ENCODE data around the gene SCN1A. TPM values are rescaled to one million over a fixed set of nuclear protein-coding genes. Genes with fewer than 3 reads are reported as not detected.

Gene SCN1A
- total and polyA plus RNA-seq, 12 donors, result 0.11 to 1.3 (median 0.41) TPM; not detected in 1

DNA sequence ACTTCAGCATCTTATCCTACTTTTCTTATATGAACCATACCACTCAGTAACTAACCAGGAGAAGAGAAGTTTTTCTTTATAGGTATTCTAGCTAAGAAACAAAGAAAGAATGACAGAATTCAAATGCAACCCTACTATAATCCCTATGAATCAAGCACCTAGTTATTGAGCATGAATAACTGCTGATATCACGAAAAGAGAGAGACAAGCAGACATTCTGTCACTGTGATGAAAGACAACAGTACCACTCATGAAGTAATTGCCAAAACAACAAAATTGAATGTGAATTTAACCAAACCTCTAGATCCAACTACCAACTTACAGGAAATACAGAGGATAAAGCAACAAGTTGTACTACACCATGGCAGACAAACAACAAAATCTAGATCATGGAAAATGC lies 189.6 kb downstream of the SCN1A start:
- TF ChIP-seq, protein P1, sequence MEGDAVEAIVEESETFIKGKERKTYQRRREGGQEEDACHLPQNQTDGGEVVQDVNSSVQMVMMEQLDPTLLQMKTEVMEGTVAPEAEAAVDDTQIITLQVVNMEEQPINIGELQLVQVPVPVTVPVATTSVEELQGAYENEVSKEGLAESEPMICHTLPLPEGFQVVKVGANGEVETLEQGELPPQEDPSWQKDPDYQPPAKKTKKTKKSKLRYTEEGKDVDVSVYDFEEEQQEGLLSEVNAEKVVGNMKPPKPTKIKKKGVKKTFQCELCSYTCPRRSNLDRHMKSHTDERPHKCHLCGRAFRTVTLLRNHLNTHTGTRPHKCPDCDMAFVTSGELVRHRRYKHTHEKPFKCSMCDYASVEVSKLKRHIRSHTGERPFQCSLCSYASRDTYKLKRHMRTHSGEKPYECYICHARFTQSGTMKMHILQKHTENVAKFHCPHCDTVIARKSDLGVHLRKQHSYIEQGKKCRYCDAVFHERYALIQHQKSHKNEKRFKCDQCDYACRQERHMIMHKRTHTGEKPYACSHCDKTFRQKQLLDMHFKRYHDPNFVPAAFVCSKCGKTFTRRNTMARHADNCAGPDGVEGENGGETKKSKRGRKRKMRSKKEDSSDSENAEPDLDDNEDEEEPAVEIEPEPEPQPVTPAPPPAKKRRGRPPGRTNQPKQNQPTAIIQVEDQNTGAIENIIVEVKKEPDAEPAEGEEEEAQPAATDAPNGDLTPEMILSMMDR (IDR thresholded peaks at IDR 0.05), result no peak
- intact Hi-C loops (cut with DNase I), result no loop called here

More for the DNA sequence above, 189.6 kb downstream of the SCN1A start:
- no peaks in the 10 kb centered on the region for H3K27me3 ChIP-seq
- peaks cover 0 to 94% (median 18%) of the 10 kb centered on the region in 9 donors for H3K36me3 ChIP-seq
- 77 to 79% methylated on average over 1 of the region's 1 CpG for WGBS, 2 donors
- H3K4me3 ChIP-seq, result no peak overlapping the region
- no peaks in the 10 kb centered on the region for H3K4me1 ChIP-seq
- no peak overlapping the region for H3K27ac ChIP-seq
- ATAC-seq, result no peak
- no peak for DNase-seq
- no peaks in the 10 kb centered on the region for H3K9me3 ChIP-seq

Other genes starting within 250 kb of the SCN1A start
- 10 to 100 TPM; 10.9 to 17.9 (median 13.4) TPM for gene TTC21B, start 174.2 kb downstream of the SCN1A start, total RNA-seq
- 1 to 10 TPM; 3.3 to 8.0 TPM for gene TTC21B, start 174.2 kb downstream of the SCN1A start, polyA plus RNA-seq
- gene SCN9A, start 247.9 kb upstream of the SCN1A start, total RNA-seq, result 1 to 10 TPM in 4 of 10 donors, under 1 TPM in 6; 0.32 to 2.9 (median 0.92) TPM
- gene SCN9A, start 247.9 kb upstream of the SCN1A start, polyA plus RNA-seq, result under 1 TPM; 0.10 to 0.59 TPM

All from heart right ventricle (tissue), 16 donors.